H4 (cell line): ENCODE measurements around the gene HS6ST3. TPM values are rescaled to one million over a fixed set of nuclear protein-coding genes. Genes with fewer than 3 reads are reported as not detected.

ENCODE experiments used
- DNase-seq: peaks from one replicate; pipeline ENCODE4 v3.0.0-alpha.2; 2015; ENCODE audit warnings: low spot score
- total RNA-seq: library from RNA; depleted of rRNA; stranded (reverse); fragments of >200 nt; shearing (Covaris generic); gene quantifications from 2 replicates; pipeline ENCODE4 v1.2.3, GENCODE V29; 2014

The HS6ST3 gene
- total RNA-seq, 1 experiment from 2014 or later, result 1.6 TPM

GRCh38 chr13:96299235-96299634 lies 209.3 kb downstream of the HS6ST3 start:
- no peak for DNase-seq

DNA sequence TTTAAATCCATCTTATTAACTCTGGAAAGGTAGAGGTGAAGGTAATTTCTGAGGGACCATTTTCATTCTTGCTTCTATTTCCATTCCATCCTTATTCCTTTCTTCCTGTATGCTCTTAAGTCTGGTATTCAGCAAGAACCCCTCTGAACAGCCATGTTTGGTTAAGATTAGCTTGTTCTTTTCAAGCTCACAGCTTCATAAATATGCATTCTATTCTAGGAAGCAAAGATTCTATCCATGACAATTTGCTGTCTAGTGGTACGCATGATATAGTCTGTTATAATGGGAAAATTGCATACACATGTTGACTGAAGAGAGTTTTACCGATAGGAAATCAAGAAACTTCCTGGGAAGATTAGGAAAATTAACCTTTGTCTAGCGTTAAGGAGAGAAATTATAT lies 218.7 kb downstream of the HS6ST3 start:
- DNase-seq, result no peak

- DNase-seq, result no peak
Measured at GRCh38 chr13:96314974-96315373, 225.1 kb downstream of the HS6ST3 start.

DNA sequence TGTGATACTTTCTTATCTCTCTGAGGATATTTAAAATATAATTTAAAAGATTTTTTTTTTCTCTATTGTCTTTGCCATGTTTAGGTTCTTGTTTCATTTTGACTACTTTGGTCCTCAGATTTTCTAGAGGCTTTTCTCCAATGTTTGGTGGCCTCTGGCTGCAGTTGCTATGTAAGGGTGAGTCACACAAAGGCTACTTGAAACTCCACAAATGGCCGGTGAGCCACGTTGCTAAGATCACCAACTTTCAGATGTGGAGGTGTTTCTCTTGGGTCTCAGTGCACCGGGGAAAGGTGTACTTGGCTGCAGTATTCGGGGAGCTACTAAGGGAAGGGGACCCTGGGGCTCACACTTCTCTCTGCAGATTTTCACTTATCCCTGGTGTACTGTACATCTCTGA lies 248.1 kb downstream of the HS6ST3 start:
- DNase-seq, result no peak

GRCh38 chr13:96342286-96342685 lies 252.4 kb downstream of the HS6ST3 start:
- no peak for DNase-seq

DNA sequence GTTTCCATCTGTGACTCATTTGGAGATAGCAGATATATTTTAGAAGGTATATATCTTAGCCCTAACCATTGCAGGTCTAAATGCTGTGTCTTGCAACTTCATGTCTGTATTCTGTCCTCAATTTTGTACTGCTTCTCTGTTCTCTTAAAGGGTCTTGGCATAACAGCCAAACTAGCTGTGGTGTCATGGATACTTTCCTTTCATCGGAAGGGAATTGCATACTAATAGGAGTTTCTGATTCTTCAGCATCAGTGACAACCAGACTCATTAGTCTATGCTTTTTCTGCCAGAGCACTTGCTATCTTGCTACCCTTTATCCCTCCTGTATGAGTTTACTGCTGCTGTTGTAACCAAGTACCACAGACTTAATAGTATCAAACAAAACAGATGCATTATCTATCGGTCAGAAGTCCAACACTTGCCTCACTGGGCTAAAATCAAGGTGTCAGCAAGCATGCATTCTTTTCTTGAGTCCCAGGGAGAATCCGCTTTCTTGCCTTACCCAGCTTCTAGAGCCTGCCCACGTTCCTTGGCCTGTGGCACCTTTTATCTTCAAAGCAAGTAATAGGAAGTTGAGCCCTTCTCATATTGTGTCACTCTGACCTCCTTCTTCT lies 253.1 kb downstream of the HS6ST3 start:
- DNase-seq, result no peak

GRCh38 chr13:96346921-96347320 lies 257.0 kb downstream of the HS6ST3 start:
- DNase-seq, result no peak

DNA sequence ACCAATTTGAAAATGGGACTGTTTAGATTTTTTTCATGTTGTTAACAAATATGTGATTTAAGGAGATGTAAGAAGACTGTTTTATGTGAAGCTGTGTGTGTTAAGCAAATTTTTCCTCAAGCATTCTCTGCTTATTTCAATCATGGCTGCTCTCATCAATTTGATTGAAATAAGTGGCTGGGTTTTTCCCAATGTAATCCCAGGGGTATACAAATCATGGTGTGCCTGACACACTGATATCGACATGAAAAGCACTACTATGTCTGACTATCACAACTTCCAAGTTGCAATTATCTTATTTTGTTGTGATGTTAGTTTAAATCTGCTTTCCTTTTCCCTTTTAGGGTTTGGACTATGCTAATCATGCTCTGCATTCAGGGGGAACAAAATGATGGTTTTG lies 283.7 kb downstream of the HS6ST3 start:
- DNase-seq, result no peak

- DNase-seq, result no peak
Measured at GRCh38 chr13:96377835-96378234, 287.9 kb downstream of the HS6ST3 start.

GRCh38 chr13:96379967-96380366 lies 290.1 kb downstream of the HS6ST3 start:
- DNase-seq, result no peak

- no peak for DNase-seq
Measured at GRCh38 chr13:96381681-96382080, 291.8 kb downstream of the HS6ST3 start.

GRCh38 chr13:96388598-96388997 lies 298.7 kb downstream of the HS6ST3 start:
- DNase-seq, result no peak

GRCh38 chr13:96391606-96392005 lies 301.7 kb downstream of the HS6ST3 start:
- no peak for DNase-seq

- DNase-seq, result no peak
Measured at GRCh38 chr13:96397807-96398206, 307.9 kb downstream of the HS6ST3 start.

DNA sequence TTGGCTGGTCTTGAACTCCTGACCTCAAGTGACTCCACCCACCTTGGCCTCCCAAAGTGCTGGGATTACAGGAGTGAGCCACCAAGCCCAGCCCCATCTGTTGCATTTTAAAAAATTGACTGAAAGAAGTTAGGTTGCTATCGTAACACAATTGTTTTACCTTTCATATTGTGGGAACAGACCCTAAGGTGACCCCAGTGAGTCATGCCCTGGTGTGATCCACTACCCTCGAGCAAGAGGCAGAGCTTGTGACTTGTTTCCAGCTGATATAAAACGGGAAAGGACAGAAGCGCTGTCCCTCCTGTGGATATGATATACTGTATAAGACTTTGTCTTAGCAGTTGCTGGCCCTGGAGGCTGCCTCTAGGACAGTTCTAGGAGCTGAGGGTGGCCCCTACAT lies 308.6 kb downstream of the HS6ST3 start:
- peak; percentile 2 for DNase-seq

DNA sequence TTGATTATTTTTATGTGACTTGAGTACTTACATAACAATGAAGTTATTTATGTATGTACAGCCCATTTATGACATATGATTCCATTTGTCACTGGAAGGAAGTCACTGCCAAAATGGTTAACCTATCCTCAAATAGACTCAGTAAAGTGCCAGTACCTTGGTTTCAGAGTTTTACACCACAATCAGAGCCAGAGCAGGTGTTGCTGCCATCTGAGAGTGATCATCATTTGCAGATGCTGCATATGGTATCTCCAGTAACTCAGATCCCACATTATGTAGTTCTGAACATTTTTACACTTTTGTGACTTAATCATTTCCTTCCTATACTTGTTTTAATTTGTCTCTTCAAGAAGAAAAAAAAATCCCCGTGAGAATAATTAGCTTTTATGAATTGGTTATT lies 313.3 kb downstream of the HS6ST3 start:
- no peak for DNase-seq

DNA sequence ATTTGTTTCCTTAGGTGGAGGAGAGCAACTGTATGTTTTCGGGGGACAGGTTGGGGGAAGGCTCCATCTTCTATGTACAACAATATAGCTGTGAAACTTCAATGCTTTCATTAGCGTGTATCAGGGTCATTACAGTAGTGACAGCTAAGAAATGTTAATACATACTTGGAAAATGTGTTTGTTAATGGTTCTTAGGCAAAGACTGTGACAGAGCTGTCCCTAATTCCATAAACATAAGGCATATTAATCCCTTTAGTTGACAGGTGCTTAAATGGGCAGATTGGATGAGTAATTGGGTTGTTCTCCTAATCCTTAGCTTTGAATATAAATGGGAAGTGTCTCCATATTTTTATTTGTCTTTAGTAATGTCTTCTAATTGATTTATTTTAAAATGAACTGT lies 313.7 kb downstream of the HS6ST3 start:
- DNase-seq, result no peak

- no peak for DNase-seq
Measured at GRCh38 chr13:96415831-96416385, 326.0 kb downstream of the HS6ST3 start.

DNA sequence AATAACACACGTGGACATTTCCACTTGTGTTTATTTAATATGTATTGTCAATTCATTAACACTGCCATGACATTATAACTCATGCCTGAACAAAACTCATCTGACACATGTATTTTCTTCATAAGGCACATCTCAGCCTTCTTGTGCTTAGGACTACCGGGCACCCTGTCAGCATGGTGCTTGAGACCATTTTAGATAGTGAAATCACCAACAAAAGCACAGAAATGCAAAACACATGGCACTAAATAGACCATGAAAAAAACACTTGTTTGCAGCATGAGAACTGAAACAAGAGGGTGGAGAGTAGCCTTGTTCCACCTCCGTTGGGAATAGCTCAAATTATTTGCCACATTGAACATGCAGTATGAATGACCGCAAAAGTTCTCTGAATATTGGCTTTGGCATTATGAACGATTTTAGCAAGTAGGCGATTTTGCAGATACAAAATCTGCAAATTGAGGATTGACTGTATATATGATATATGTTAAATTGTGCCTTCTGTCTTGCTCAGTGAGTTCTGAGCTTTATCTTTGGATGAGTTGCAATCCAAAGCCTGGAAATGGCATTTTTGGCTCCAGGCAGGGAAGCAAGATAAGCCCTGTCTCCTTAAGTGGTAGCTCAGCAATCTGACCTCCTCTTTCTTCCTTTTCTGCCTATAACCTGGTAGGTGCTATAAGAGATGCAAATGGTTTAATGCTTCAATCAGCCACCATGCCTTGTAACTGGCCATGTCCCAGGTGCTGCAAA lies 328.2 kb downstream of the HS6ST3 start:
- DNase-seq, result no peak

- DNase-seq, result no peak
Measured at GRCh38 chr13:96421314-96421713, 331.4 kb downstream of the HS6ST3 start.

GRCh38 chr13:96422002-96422401 lies 332.1 kb downstream of the HS6ST3 start:
- DNase-seq, result no peak

GRCh38 chr13:96426167-96426566 lies 336.3 kb downstream of the HS6ST3 start:
- DNase-seq, result no peak

GRCh38 chr13:96428911-96429310 lies 339.0 kb downstream of the HS6ST3 start:
- no peak for DNase-seq
